HepG2 (cell line): Measurements from ENCODE around the gene CCNL1. TPM values are rescaled to one million over a fixed set of nuclear protein-coding genes. Genes with fewer than 3 reads are reported as not detected.

Source experiments
- ATF1 ChIP-seq: IDR thresholded peaks from 2 replicates; pipeline ENCODE4 v1.6.1; 2016; ENCODE audit warnings: mild to moderate bottlenecking, control low read depth
- FOXP4 ChIP-seq: sonication (generic); formaldehyde crosslinking; IDR thresholded peaks from 2 replicates; pipeline ENCODE4 v1.4.0; 2020; ENCODE audit warnings: missing genetic modification reagents
- HNF4G ChIP-seq, 2 experiments: sonication (generic) in 1 of 2; formaldehyde crosslinking in 1 of 2; IDR thresholded peaks; 2 replicates each; pipeline versions ENCODE4 v1.4.0 to v1.6.1; 2011 to 2020; ENCODE audit warnings: borderline replicate concordance in 2 of 2, low read depth in 2 of 2, mild to moderate bottlenecking in 2 of 2, low read length in 1 of 2, missing genetic modification reagents in 1 of 2, moderate library complexity in 1 of 2
- MXI1 ChIP-seq: IDR thresholded peaks from 3 replicates; pipeline ENCODE4 v1.6.1; 2012; ENCODE audit warnings: low read depth, low read length, inconsistent platforms, borderline replicate concordance
- NCOA2 ChIP-seq: sonication (generic); formaldehyde crosslinking; IDR thresholded peaks from 2 replicates; pipeline ENCODE4 v1.8.0; 2022; ENCODE audit warnings: inconsistent platforms
- PRDM4 ChIP-seq: sonication (generic); formaldehyde crosslinking; IDR thresholded peaks from 2 replicates; pipeline ENCODE4 v1.9.0; 2021; ENCODE audit warnings: missing genetic modification reagents, borderline replicate concordance
- ZBTB14 ChIP-seq: sonication (generic); formaldehyde crosslinking; IDR thresholded peaks from 2 replicates; pipeline ENCODE4 v1.4.0; 2020; ENCODE audit warnings: missing genetic modification reagents
- ZBTB20 ChIP-seq: sonication (generic); formaldehyde crosslinking; IDR thresholded peaks from 2 replicates; pipeline ENCODE4 v1.8.1; 2023; ENCODE audit warnings: missing genetic modification reagents, low read depth, mild to moderate bottlenecking, borderline replicate concordance
- ZBTB39 ChIP-seq: sonication (generic); formaldehyde crosslinking; IDR thresholded peaks from 2 replicates; pipeline ENCODE4 v1.5.0; 2020; ENCODE audit warnings: missing genetic modification reagents
- ZBTB49 ChIP-seq: sonication (generic); formaldehyde crosslinking; IDR thresholded peaks from 2 replicates; pipeline ENCODE4 v1.4.0; 2020; ENCODE audit warnings: missing genetic modification reagents, borderline replicate concordance
- ZEB1 ChIP-seq: IDR thresholded peaks from 2 replicates; pipeline ENCODE4 v1.6.1; 2012; ENCODE audit warnings: mild to moderate bottlenecking, low read depth, inconsistent platforms; ENCODE audit not compliant: insufficient replicate concordance
- ZNF264 ChIP-seq: sonication (generic); formaldehyde crosslinking; IDR thresholded peaks from 2 replicates; pipeline ENCODE4 v1.4.0; 2020; ENCODE audit warnings: missing genetic modification reagents
- ZNF282 ChIP-seq: fragments of 450-650 bp; IDR thresholded peaks from 2 replicates; pipeline ENCODE4 v1.6.1; 2018; ENCODE audit not compliant: partially characterized antibody
- ZNF367 ChIP-seq: sonication (generic); formaldehyde crosslinking; IDR thresholded peaks from 2 replicates; pipeline ENCODE4 v1.4.0; 2020; ENCODE audit warnings: missing genetic modification reagents, borderline replicate concordance
- ZSCAN29 ChIP-seq: sonication (generic); formaldehyde crosslinking; conservative IDR thresholded peaks from 2 replicates; pipeline ENCODE4 v1.4.0; 2020; ENCODE audit warnings: mild to moderate bottlenecking, missing genetic modification reagents
- polyA plus RNA-seq, 8 experiments: library from polyadenylated mRNA; depleted of rRNA in 3 of 8; stranded (reverse) in 7 of 8; unstranded in 1 of 8; fragments of >200 nt; fragmentation: Illumina TruSeq in 4 of 8; extraction: Trizol in 4 of 8; gene quantifications; 2 replicates each; pipeline versions ENCODE4 v1.2.1 to v1.2.3, GENCODE V29; 2011 to 2016; ENCODE audit warnings: low read depth in 4 of 8, missing spikeins in 1 of 8, mixed read lengths in 1 of 8; ENCODE audit not compliant: insufficient read depth in 1 of 8
- total RNA-seq, 5 experiments: library from RNA; depleted of rRNA; stranded (reverse); fragments of >200 nt; fragmentation: Illumina TruSeq; extraction: Trizol; gene quantifications; 2 replicates each; pipeline ENCODE4 v1.2.3, GENCODE V29; 2016; ENCODE audit warnings: low read depth in 1 of 5

Gene CCNL1
- total and polyA plus RNA-seq, 2 of the 13 experiments (the other 11 are each of a cell fraction or from before 2014, with no cell fraction given), result 151 to 303 TPM

GRCh38 chr3:157159762-157160657 is at the start of gene CCNL1 (continued):
- TF ChIP-seq ZBTB14 (CRISPR knock-in tag) (peak; percentile 79), ZBTB49 (CRISPR knock-in tag) (0 out of 2 replicates have a peak, but pooled peaks have one; percentile 10), FOXP4 (CRISPR knock-in tag) (peak; percentile 72; the same call in 1 of the 2 replicates), HNF4G (IDR thresholded peaks at IDR 0.05; ENCODE audit: borderline replicate concordance, low read depth, low read length) (peak; percentile 65; the same call in 1 of the 2 replicates), HNF4G (CRISPR knock-in tag; IDR thresholded peaks at IDR 0.05; ENCODE audit: borderline replicate concordance, low read depth) (peak; percentile 78), ZSCAN29 (CRISPR knock-in tag) (peak; percentile 89; the same call in 1 of the 2 replicates), ZBTB20 (peak; percentile 82; the same call in 1 of the 2 replicates), MXI1 (peak; percentile 85; the same call in 2 of the 3 replicates), ZNF367 (CRISPR knock-in tag) (peak; percentile 85; the same call in 1 of the 2 replicates), ZEB1 (no peak), PRDM4 (CRISPR knock-in tag) (no peak), ZNF264 (CRISPR knock-in tag) (peak; percentile 95), NCOA2 (peak; percentile 80), ZNF282 (no peak), ATF1 (CRISPR knock-in tag) (peak; percentile 98), ZBTB39 (CRISPR knock-in tag) (no peak; the same call in none of the 2 replicates)
